GM12878 (cell line): ENCODE results near the gene UBA6. TPM values are rescaled to one million over a fixed set of nuclear protein-coding genes. Genes with fewer than 3 reads are reported as not detected.

ENCODE experiments used
- ATF7 ChIP-seq: fragments of 450-650 bp; IDR thresholded peaks from 2 replicates; pipeline ENCODE4 v1.6.1; 2016; ENCODE audit warnings: low read depth, mild to moderate bottlenecking
- BCLAF1 ChIP-seq: fragments of 450-650 bp; IDR thresholded peaks from 2 replicates; pipeline ENCODE4 v1.6.1; 2017; ENCODE audit warnings: antibody characterized with exemption, mild to moderate bottlenecking, moderate library complexity
- EGR1 ChIP-seq, 2 experiments: IDR thresholded peaks; 1 replicate in 1 of 2; 2 replicates in 1 of 2; pipeline ENCODE4 v1.6.1; 2011 to 2012; ENCODE audit warnings: low read depth in 2 of 2, low read length in 2 of 2, borderline replicate concordance in 1 of 2, mild to moderate bottlenecking in 1 of 2, moderate library complexity in 1 of 2
- KLF5 ChIP-seq: fragments of 450-650 bp; IDR thresholded peaks from 2 replicates; pipeline ENCODE4 v1.6.1; 2014; ENCODE audit warnings: mild to moderate bottlenecking; ENCODE audit not compliant: partially characterized antibody
- LARP7 ChIP-seq: fragments of 450-650 bp; IDR thresholded peaks from 2 replicates; pipeline ENCODE4 v1.6.1; 2017; ENCODE audit warnings: mild to moderate bottlenecking
- RELA ChIP-seq: fragments of 450-650 bp; IDR thresholded peaks from 2 replicates; pipeline ENCODE4 v1.8.0; 2014; ENCODE audit warnings: borderline replicate concordance; ENCODE audit not compliant: partially characterized antibody
- RELB ChIP-seq: fragments of 450-650 bp; IDR thresholded peaks from 2 replicates; pipeline ENCODE4 v1.6.1; 2017; ENCODE audit warnings: low read depth, mild to moderate bottlenecking, moderate library complexity
- REST ChIP-seq: IDR thresholded peaks from 2 replicates; pipeline ENCODE4 v1.6.1; 2012; ENCODE audit warnings: mild to moderate bottlenecking, low read depth, low read length
- SKIL ChIP-seq: fragments of 450-650 bp; IDR thresholded peaks from 2 replicates; pipeline ENCODE4 v1.6.1; 2017; ENCODE audit warnings: mild to moderate bottlenecking, low read depth, inconsistent platforms; ENCODE audit not compliant: poor library complexity, severe bottlenecking
- SUPT20H ChIP-seq: IDR thresholded peaks from 2 replicates; pipeline ENCODE4 v1.6.1; 2011; ENCODE audit warnings: low read depth, mild to moderate bottlenecking, low read length, moderate library complexity, borderline replicate concordance; ENCODE audit not compliant: control insufficient read depth
- TCF12 ChIP-seq: IDR thresholded peaks from 2 replicates; pipeline ENCODE4 v1.6.1; 2011; ENCODE audit warnings: low read depth, mild to moderate bottlenecking, low read length
- ZNF274 ChIP-seq: IDR thresholded peaks from one replicate; pipeline ENCODE4 v1.8.0; 2011; ENCODE audit not compliant: insufficient read length, insufficient read depth
- polyA plus RNA-seq, 11 experiments: library from polyadenylated mRNA; depleted of rRNA in 4 of 11; unstranded in 6 of 11; stranded (reverse) in 5 of 11; fragments of >200 nt; fragmentation: Nextera tagmentation in 4 of 11; fragmentation: Illumina TruSeq in 1 of 11; extraction: Ambion mirVana in 4 of 11; extraction: Trizol in 1 of 11; gene quantifications; 1 replicate in 1 of 11; 2 replicates in 10 of 11; pipeline versions ENCODE4 v1.2.1 to v1.2.3, GENCODE V29; 2011 to 2016; ENCODE audit warnings: inconsistent platforms in 2 of 11, missing spikeins in 2 of 11, low read depth in 1 of 11
- total RNA-seq, 4 experiments: library from RNA; depleted of rRNA in 3 of 4; stranded (reverse); fragments of >200 nt in 3 of 4; fragmentation: Illumina TruSeq in 1 of 4; extraction: Trizol in 1 of 4; gene quantifications; 2 replicates each; pipeline versions ENCODE4 v1.2.1 to v1.2.3, GENCODE V29; 2013 to 2021

The UBA6 gene
- total and polyA plus RNA-seq, 10 of the 15 experiments (the other 5 are each of a cell fraction or from before 2014, with no cell fraction given), result 7.9 to 70.6 (median 34.7) TPM

- TF ChIP-seq SKIL, result no peak
- TF ChIP-seq RELB, result no peak
- TF ChIP-seq SUPT20H, result no peak
- TF ChIP-seq TCF12, result no peak
- no peak for TF ChIP-seq EGR1 (IDR thresholded peaks at IDR 0.05; ENCODE audit: borderline replicate concordance in 1 of 2, low read depth in 2 of 2, low read length in 2 of 2)
- no peak for TF ChIP-seq RELA
- no peak for TF ChIP-seq ATF7
- TF ChIP-seq LARP7, result no peak
- no peak for TF ChIP-seq ZNF274
- no peak for TF ChIP-seq BCLAF1
- TF ChIP-seq KLF5, result no peak
- no peak for TF ChIP-seq REST
- TF ChIP-seq, all 136 proteins: peak for 0
Observed at GRCh38 chr4:67721315-67721769, 20.4 kb upstream of the UBA6 start (continued).
